GM12878 (cell line): ENCODE measurements around the gene TSTD2. TPM values are rescaled to one million over a fixed set of nuclear protein-coding genes. Genes with fewer than 3 reads are reported as not detected.

Experiments
- ATAC-seq: fragments of 200-7000 bp; cut with Tn5 transposase; 3 replicates; pipeline ENCODE4 v1.9.1; 2020; ENCODE audit warnings: mild to moderate bottlenecking, moderate library complexity
- BruUV-seq: library from RNA; stranded (reverse); fragments of 400-500 nt; replicated peaks from 2 replicates; lab custom pipeline; 2021; lab: Mats Ljungman, UMichigan
- CTCF ChIA-PET: fragments of 300-600 bp; sonication (Branson Sonifier 250); formaldehyde crosslinking; extraction: SDS; loops from one replicate; lab custom pipeline; 2021; ENCODE audit warnings: inconsistent platforms; lab: Yijun Ruan, JAX
- POLR2A ChIA-PET: fragments of 350-600 bp; formaldehyde crosslinking; extraction: SDS; loops from one replicate; lab custom pipeline; 2021; ENCODE audit warnings: inconsistent platforms; lab: Charles Lee
- RAD21 ChIA-PET: fragments of 300-600 bp; sonication (Branson Sonifier 250); formaldehyde crosslinking; loops from one replicate; lab custom pipeline; 2023; ENCODE audit warnings: antibody characterized with exemption; ENCODE audit not compliant: unreplicated experiment; lab: Charles Lee
- SMC1A ChIA-PET: fragments of 300-600 bp; sonication (Branson Sonifier 250); formaldehyde crosslinking; loops from one replicate; lab custom pipeline; 2023; ENCODE audit not compliant: unreplicated experiment, uncharacterized antibody; lab: Charles Lee
- DNase-seq: peaks from one replicate; pipeline ENCODE4 v3.0.0-alpha.2; 2011; ENCODE audit warnings: low read depth, low spot score
- FAIRE-seq: peaks from 3 replicates; lab custom pipeline; 2011; peaks lifted over from hg19 to GRCh38; lab: Jason Lieb, UNC
- H2AFZ ChIP-seq: 2 replicates; pipeline ENCODE4 v1.6.0; 2011; ENCODE audit warnings: low read depth, low read length, control low read depth; ENCODE audit not compliant: control insufficient read depth
- H3K27ac ChIP-seq: 2 replicates; pipeline ENCODE4 v1.5.1; 2011; ENCODE audit warnings: control low read depth; ENCODE audit not compliant: control insufficient read depth, insufficient read depth
- H3K27me3 ChIP-seq, 2 experiments: replicated peaks in 1 of 2; 2 replicates each; pipeline versions ENCODE4 v1.6.0 to v1.6.1; 2011; ENCODE audit warnings: low read length in 1 of 2; ENCODE audit not compliant: control insufficient read depth in 2 of 2, insufficient read depth in 2 of 2
- H3K36me3 ChIP-seq, 2 experiments: 2 replicates each; pipeline ENCODE4 v1.5.1; 2011; ENCODE audit warnings: low read length in 1 of 2; ENCODE audit not compliant: control insufficient read depth in 2 of 2, insufficient read depth in 2 of 2
- H3K4me1 ChIP-seq: 2 replicates; pipeline ENCODE4 v1.6.1; 2011; ENCODE audit warnings: mild to moderate bottlenecking, low read length, moderate library complexity, mixed read lengths; ENCODE audit not compliant: control insufficient read depth, insufficient read depth
- H3K4me2 ChIP-seq: 2 replicates; pipeline ENCODE4 v1.6.0; 2011; ENCODE audit warnings: control low read depth; ENCODE audit not compliant: control insufficient read depth, insufficient read depth
- H3K4me3 ChIP-seq: fragments of 200-600 bp; sonication (generic); 2 replicates; pipeline ENCODE4 v1.5.1; 2016
- H3K79me2 ChIP-seq: 2 replicates; pipeline ENCODE4 v1.6.0; 2011; ENCODE audit warnings: low read length; ENCODE audit not compliant: control insufficient read depth, insufficient read depth
- H3K9ac ChIP-seq: 2 replicates; pipeline ENCODE4 v1.8.0; 2011; ENCODE audit warnings: low read length, control low read depth, mixed read lengths; ENCODE audit not compliant: control insufficient read depth, insufficient read depth
- H3K9me3 ChIP-seq: replicated peaks from 3 replicates; pipeline ENCODE4 v1.5.1; 2011; ENCODE audit warnings: mild to moderate bottlenecking, low read length; ENCODE audit not compliant: control insufficient read depth, insufficient read depth
- H4K20me1 ChIP-seq: 2 replicates; pipeline ENCODE4 v1.6.0; 2011; ENCODE audit not compliant: control insufficient read depth, insufficient read depth
- E2F4 ChIP-seq: IDR thresholded peaks from 2 replicates; pipeline ENCODE4 v1.6.1; 2012; ENCODE audit warnings: low read depth, low read length, improper control_type of control experiment
- FOS ChIP-seq: IDR thresholded peaks from 3 replicates; pipeline ENCODE4 v1.6.1; 2011; ENCODE audit warnings: borderline replicate concordance; ENCODE audit not compliant: insufficient read length; ENCODE audit errors: extremely low read depth
- MYB ChIP-seq: fragments of 150-350 bp; IDR thresholded peaks from 2 replicates; pipeline ENCODE4 v1.6.1; 2014; ENCODE audit warnings: mild to moderate bottlenecking, low read depth, low read length, borderline replicate concordance
- SIX5 ChIP-seq: IDR thresholded peaks from 2 replicates; pipeline ENCODE4 v1.6.1; 2011; ENCODE audit warnings: mild to moderate bottlenecking, low read depth, low read length, moderate library complexity; ENCODE audit not compliant: severe bottlenecking
- STAT1 ChIP-seq: fragments of 450-650 bp; conservative IDR thresholded peaks from 2 replicates; pipeline ENCODE4 v1.6.1; 2014; ENCODE audit warnings: antibody characterized with exemption, mild to moderate bottlenecking
- ZBTB40 ChIP-seq: fragments of 450-650 bp; IDR thresholded peaks from 2 replicates; pipeline ENCODE4 v1.6.1; 2016; ENCODE audit warnings: mild to moderate bottlenecking, moderate library complexity, borderline replicate concordance
- WGBS: methylation state at CpG from one replicate; pipeline ENCODE4 v1.1.6; 2016; ENCODE audit warnings: low lambda C conversion rate; ENCODE audit not compliant: insufficient replicate concordance, insufficient coverage; ENCODE audit errors: missing lambda C conversion rate; 5-methylcytosine and 5-hydroxymethylcytosine counted together
- in situ Hi-C: fragments of 300-500 bp; cut with MboI; formaldehyde crosslinking; loops from 9 replicates; pipeline ENCODE4 v1.14.3; 2018; ENCODE audit warnings: mixed read lengths
- intact Hi-C: fragments of 100-400 bp; cut with micrococcal nuclease; formaldehyde crosslinking; loops from one replicate; pipeline ENCODE4 v1.14.2; 2022; ENCODE audit not compliant: unreplicated experiment
- polyA plus RNA-seq, 11 experiments: library from polyadenylated mRNA; depleted of rRNA in 4 of 11; unstranded in 6 of 11; stranded (reverse) in 5 of 11; fragments of >200 nt; fragmentation: Nextera tagmentation in 4 of 11; fragmentation: Illumina TruSeq in 1 of 11; extraction: Ambion mirVana in 4 of 11; extraction: Trizol in 1 of 11; gene quantifications; 1 replicate in 1 of 11; 2 replicates in 10 of 11; pipeline versions ENCODE4 v1.2.1 to v1.2.3, GENCODE V29; 2011 to 2016; ENCODE audit warnings: inconsistent platforms in 2 of 11, missing spikeins in 2 of 11, low read depth in 1 of 11
- total RNA-seq, 4 experiments: library from RNA; depleted of rRNA in 3 of 4; stranded (reverse); fragments of >200 nt in 3 of 4; fragmentation: Illumina TruSeq in 1 of 4; extraction: Trizol in 1 of 4; gene quantifications; 2 replicates each; pipeline versions ENCODE4 v1.2.1 to v1.2.3, GENCODE V29; 2013 to 2021

Gene TSTD2
- total and polyA plus RNA-seq, 10 of the 15 experiments (the other 5 are each of a cell fraction or from before 2014, with no cell fraction given): 5.0 to 30.6 (median 14.1) TPM

- no peak overlapping the region for H3K27ac ChIP-seq
- POLR2A ChIA-PET: no interaction called here
- in situ Hi-C loops: no loop called here
- DNase-seq (no peak), FAIRE-seq (no peak), ATAC-seq (no peak)
- SMC1A ChIA-PET: interaction anchor here (1.2 kb wide), 1 partner anchor 27 kb away, joined by 3 read pairs; no protein-coding TSS in a partner anchor
- H2AFZ ChIP-seq: no peak overlapping the region
- no peaks in the 10 kb centered on the region for H3K79me2 ChIP-seq
- no peak for TF ChIP-seq E2F4
- TF ChIP-seq SIX5: no peak
- TF ChIP-seq FOS: no peak
- TF ChIP-seq ZBTB40: no peak
- no peak for TF ChIP-seq STAT1
- no peak for TF ChIP-seq MYB
- no peak overlapping the region for H3K4me3 ChIP-seq
- no peaks in the 10 kb centered on the region for H3K9me3 ChIP-seq
- intact Hi-C loops: no loop called here
- BruUV-seq: no TSS peak
- H3K27me3 ChIP-seq: no peaks in the 10 kb centered on the region
- H3K36me3 ChIP-seq: peaks cover 10 to 44% of the 10 kb centered on the region in 2 experiments
- no peak overlapping the region for H3K9ac ChIP-seq
- WGBS: 57% methylated on average over 5 of the region's 5 CpGs
- H3K4me2 ChIP-seq: no peak overlapping the region
- H3K4me1 ChIP-seq: no peaks in the 10 kb centered on the region
- no peaks in the 10 kb centered on the region for H4K20me1 ChIP-seq
- RAD21 ChIA-PET: no interaction called here
- CTCF ChIA-PET: no interaction called here
Observed at GRCh38 chr9:97666907-97667686, 33.9 kb upstream of the TSTD2 start.
